ENCODE data around the gene CYP27B1. TPM values are rescaled to one million over a fixed set of nuclear protein-coding genes. Genes with fewer than 3 reads are reported as not detected.

CYP27B1 gene
- total RNA-seq, 1 donor from 2014 or later: 2.0 TPM

DNA sequence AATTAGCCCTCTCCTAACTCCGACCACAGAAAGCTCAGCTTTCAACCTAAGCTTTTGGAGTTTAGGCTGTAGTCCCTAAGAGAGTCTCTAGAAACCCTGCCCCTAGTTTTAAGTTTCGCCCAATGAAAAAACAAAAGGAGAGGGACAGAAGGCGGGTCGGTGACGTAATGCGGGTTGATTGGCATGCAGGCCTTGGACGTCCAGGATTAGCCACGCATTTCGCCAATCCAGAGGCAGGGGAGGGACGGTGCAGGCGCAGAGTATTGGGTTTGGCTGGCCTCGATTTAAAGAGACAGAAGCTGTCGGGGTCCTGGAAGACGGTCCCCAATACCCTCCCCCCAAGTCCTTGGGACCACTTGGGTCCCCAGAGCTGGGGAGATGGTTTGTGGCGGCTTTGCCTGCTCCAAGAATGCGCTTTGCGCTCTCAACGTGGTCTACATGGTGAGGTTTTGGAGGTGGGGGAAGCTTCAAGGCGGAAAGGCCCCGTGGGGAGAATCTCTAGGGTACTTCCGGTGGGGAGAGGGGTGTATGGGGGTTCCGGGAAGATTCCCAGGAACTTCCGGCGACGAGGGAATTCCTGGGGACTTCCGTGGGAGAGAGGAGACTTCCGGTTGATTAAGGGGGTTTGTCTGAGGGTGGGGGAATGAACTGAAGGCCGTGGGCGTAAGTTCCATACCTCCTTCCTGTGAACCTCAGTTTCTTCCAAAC lies 21.9 kb downstream of the CYP27B1 start, which contains the start of gene TSPAN31:
TSS of gene TSPAN31 (plus strand) at position 263 of the 708 bp plus-strand sequence. CDS start at position 379, 116 bp downstream.
- Histone ChIP-seq H3K27ac (peak within 1 kb of the TSS; percentile 94), H3K9me3 (no peaks in the 10 kb centered on the region), H3K4me1 (peaks cover 14% of the 10 kb centered on the region), H3K36me3 (peaks cover 33% of the 10 kb centered on the region), H3K27me3 (peaks cover 9% of the 10 kb centered on the region), H3K4me3 (peak within 1 kb of the TSS; percentile 75)
- TF ChIP-seq, protein P1, sequence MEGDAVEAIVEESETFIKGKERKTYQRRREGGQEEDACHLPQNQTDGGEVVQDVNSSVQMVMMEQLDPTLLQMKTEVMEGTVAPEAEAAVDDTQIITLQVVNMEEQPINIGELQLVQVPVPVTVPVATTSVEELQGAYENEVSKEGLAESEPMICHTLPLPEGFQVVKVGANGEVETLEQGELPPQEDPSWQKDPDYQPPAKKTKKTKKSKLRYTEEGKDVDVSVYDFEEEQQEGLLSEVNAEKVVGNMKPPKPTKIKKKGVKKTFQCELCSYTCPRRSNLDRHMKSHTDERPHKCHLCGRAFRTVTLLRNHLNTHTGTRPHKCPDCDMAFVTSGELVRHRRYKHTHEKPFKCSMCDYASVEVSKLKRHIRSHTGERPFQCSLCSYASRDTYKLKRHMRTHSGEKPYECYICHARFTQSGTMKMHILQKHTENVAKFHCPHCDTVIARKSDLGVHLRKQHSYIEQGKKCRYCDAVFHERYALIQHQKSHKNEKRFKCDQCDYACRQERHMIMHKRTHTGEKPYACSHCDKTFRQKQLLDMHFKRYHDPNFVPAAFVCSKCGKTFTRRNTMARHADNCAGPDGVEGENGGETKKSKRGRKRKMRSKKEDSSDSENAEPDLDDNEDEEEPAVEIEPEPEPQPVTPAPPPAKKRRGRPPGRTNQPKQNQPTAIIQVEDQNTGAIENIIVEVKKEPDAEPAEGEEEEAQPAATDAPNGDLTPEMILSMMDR (IDR thresholded peaks at IDR 0.05): no peak
- intact Hi-C loops (cut with DNase I): no loop called here
- ATAC-seq: peak; percentile 95
- DNase-seq: peak; percentile 98

DNA sequence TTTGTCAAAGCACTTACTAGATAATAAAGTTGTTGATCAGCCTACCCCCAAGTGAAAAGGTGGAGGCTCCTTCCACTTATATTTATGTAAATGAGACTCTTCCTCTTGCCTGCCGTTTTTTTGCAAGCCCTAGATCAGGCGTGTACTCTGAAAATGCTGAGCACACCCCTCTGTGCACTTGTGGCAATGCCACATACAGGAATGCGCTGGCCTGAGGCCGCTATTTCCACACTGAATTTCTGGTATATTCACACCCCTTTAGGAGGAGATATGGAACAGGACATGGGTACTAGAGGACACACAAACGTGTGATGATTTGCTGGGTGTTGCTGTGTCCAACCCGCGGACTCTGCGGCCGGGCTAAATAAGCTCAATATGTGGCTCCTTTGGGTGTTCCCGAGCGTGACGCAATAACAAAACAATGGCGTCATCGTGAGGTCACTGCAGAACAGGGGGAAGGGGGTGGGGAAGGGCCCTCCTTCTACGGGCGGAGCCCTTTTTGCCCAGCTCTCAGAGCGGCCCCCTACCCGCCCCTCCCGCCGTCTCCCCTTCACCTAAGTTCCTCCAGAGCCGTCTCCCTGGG lies 22.6 kb downstream of the CYP27B1 start:
- Histone ChIP-seq H3K27ac (peak overlapping the region; percentile 94), H3K4me1 (peaks cover 14% of the 10 kb centered on the region), H3K9me3 (no peaks in the 10 kb centered on the region), H3K4me3 (peak overlapping the region; percentile 75), H3K27me3 (peaks cover 16% of the 10 kb centered on the region), H3K36me3 (peaks cover 26% of the 10 kb centered on the region)
- TF ChIP-seq, protein P1 (IDR thresholded peaks at IDR 0.05): no peak
- DNase-seq (peak; percentile 87), ATAC-seq (peak; percentile 74)
- intact Hi-C loops (cut with DNase I): no loop called here

DNA sequence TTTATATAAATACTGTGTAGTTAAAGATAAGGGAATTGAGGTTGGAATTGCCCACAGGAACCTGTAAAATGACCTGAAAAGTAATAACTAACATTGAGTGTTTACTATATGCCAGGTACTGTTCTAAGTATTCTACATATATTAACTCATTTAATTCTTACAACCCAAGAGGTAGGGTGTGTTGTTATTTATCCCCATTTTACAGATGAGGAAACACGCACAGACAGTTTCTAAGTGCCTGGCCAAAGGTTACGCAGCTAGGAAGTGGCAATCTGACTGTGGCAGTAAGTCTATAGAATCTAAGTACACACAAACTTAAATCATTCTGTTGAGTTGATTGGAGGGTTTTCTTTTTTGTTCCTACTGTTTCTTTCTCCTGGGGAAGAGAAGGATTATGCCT lies 23.1 kb downstream of the CYP27B1 start:
- no peak for DNase-seq
- ATAC-seq: no peak
- Histone ChIP-seq H3K36me3 (peaks cover 21% of the 10 kb centered on the region), H3K9me3 (no peaks in the 10 kb centered on the region), H3K4me1 (peaks cover 14% of the 10 kb centered on the region), H3K27me3 (peaks cover 21% of the 10 kb centered on the region), H3K27ac (no peak overlapping the region), H3K4me3 (no peak overlapping the region)
- TF ChIP-seq, protein P1 (IDR thresholded peaks at IDR 0.05): no peak
- intact Hi-C loops (cut with DNase I): no loop called here

- no peaks in the 10 kb centered on the region for H3K9me3 ChIP-seq
- H3K27me3 ChIP-seq: peaks cover 35% of the 10 kb centered on the region
- ATAC-seq (peak; percentile 34), DNase-seq (peak; percentile 77)
- H3K27ac ChIP-seq: peak overlapping the region; percentile 39
- intact Hi-C loops (cut with DNase I): no loop called here
- peak overlapping the region; percentile 46 for H3K4me3 ChIP-seq
- peaks cover 4% of the 10 kb centered on the region for H3K36me3 ChIP-seq
- TF ChIP-seq, protein P1 (IDR thresholded peaks at IDR 0.05): peak; percentile 17
- H3K4me1 ChIP-seq: peaks cover 14% of the 10 kb centered on the region
Observed at GRCh38 chr12:57741844-57742738, 24.8 kb downstream of the CYP27B1 start.

DNA sequence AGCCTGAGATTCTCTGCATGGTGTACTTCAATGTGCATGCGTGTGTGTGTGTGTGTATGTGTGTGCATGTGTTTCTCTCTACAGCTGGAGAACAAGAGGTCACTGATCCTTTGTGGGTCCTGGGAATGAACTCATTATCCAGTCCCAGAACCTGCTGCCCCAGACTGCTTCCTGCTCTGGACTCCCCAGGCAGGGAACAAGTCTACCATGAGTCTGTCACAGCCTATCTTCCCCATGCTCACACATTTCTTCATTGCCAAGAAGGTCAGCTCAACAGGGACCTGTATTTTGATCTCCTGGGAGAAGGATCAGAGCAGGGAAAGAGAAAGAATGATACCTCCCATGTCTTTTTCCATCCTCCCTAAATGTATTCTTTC lies 25.5 kb downstream of the CYP27B1 start:
- intact Hi-C loops (cut with DNase I): no loop called here
- Histone ChIP-seq H3K4me3 (peak overlapping the region; percentile 46), H3K4me1 (peaks cover 14% of the 10 kb centered on the region), H3K36me3 (no peaks in the 10 kb centered on the region), H3K9me3 (no peaks in the 10 kb centered on the region), H3K27ac (peak overlapping the region; percentile 39), H3K27me3 (peaks cover 41% of the 10 kb centered on the region)
- DNase-seq: no peak
- TF ChIP-seq, protein P1 (IDR thresholded peaks at IDR 0.05): no peak
- ATAC-seq: no peak

Data from upper lobe of right lung (tissue), 1 donor.